ENCODE measurements around the gene TPP1.

DNA sequence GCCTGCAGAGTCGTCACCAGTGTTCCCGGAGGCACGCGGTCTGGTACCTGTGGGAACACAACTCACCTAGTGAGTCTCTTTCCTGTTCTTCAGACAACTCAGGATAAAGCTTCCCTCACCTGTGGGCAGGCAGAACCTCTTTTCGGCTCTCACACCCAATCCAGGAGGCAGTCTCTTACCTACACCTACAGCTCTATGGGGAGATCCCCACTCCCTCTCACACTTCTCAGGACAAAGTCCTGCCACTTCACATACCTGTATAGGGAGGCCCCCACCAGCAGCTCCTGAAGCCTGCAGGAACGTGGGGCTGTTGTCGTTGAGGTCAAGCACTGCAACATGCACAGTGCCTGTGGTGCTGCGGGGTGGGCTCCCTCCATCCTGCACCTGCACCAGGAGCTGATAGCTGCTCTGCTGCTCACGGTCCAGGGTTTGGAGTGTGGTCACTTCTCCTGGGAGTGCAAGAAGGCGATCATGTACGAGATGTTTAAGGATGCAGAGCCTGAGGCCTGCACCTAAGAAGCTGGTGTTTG is 12.2 kb upstream of the TPP1 start:
- TF ChIP-seq, protein P1, sequence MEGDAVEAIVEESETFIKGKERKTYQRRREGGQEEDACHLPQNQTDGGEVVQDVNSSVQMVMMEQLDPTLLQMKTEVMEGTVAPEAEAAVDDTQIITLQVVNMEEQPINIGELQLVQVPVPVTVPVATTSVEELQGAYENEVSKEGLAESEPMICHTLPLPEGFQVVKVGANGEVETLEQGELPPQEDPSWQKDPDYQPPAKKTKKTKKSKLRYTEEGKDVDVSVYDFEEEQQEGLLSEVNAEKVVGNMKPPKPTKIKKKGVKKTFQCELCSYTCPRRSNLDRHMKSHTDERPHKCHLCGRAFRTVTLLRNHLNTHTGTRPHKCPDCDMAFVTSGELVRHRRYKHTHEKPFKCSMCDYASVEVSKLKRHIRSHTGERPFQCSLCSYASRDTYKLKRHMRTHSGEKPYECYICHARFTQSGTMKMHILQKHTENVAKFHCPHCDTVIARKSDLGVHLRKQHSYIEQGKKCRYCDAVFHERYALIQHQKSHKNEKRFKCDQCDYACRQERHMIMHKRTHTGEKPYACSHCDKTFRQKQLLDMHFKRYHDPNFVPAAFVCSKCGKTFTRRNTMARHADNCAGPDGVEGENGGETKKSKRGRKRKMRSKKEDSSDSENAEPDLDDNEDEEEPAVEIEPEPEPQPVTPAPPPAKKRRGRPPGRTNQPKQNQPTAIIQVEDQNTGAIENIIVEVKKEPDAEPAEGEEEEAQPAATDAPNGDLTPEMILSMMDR (IDR thresholded peaks at IDR 0.05): no peak
- TF ChIP-seq POLR2A (IDR thresholded peaks at IDR 0.05): no peak

All from thyroid gland (tissue), 4 donors.